Stimulated activated CD8-positive, alpha-beta memory T cell treated with anti-CD3 and anti-CD28 coated beads, Interleukin-15, amount 100 ng/mL, for 1 hour (primary cell): ENCODE data around the gene ZFYVE26.

Experiments
- DNase-seq: peaks from one replicate; pipeline ENCODE4 v3.0.0-alpha.2; 2020; ENCODE audit warnings: low read depth

The ZFYVE26 gene

GRCh38 chr14:67815573-67816225 is 691 bp downstream of the ZFYVE26 start:
- no peak for DNase-seq

GRCh38 chr14:67814821-67815220 is 1.6 kb downstream of the ZFYVE26 start:
- no peak for DNase-seq

GRCh38 chr14:67806246-67806645 is 10.1 kb downstream of the ZFYVE26 start:
- no peak for DNase-seq

GRCh38 chr14:67800743-67801142 is 15.6 kb downstream of the ZFYVE26 start:
- DNase-seq = no peak

- DNase-seq = no peak
These were observed 17.7 kb downstream of the ZFYVE26 start for GRCh38 chr14:67798731-67799130.

GRCh38 chr14:67787673-67788072 is 28.7 kb downstream of the ZFYVE26 start:
- no peak for DNase-seq

GRCh38 chr14:67785270-67786109 is 30.9 kb downstream of the ZFYVE26 start:
- DNase-seq = no peak

GRCh38 chr14:67784244-67784823 is 32.1 kb downstream of the ZFYVE26 start:
- DNase-seq = no peak

GRCh38 chr14:67782090-67782489 is 34.3 kb downstream of the ZFYVE26 start:
- DNase-seq = no peak

GRCh38 chr14:67778792-67779191 is 37.6 kb downstream of the ZFYVE26 start:
- no peak for DNase-seq

GRCh38 chr14:67776653-67777322 is 39.6 kb downstream of the ZFYVE26 start:
- DNase-seq = no peak

- DNase-seq = no peak
These were observed 42.5 kb downstream of the ZFYVE26 start for GRCh38 chr14:67773844-67774377.

- DNase-seq = no peak
These were observed 48.2 kb downstream of the ZFYVE26 start for GRCh38 chr14:67768219-67768618.

- DNase-seq = no peak
These were observed 50.2 kb downstream of the ZFYVE26 start for GRCh38 chr14:67766035-67766680.

GRCh38 chr14:67765192-67765834 is 51.1 kb downstream of the ZFYVE26 start:
- DNase-seq = no peak

GRCh38 chr14:67764496-67764895 is 51.9 kb downstream of the ZFYVE26 start:
- no peak for DNase-seq

- no peak for DNase-seq
These were observed 53.1 kb downstream of the ZFYVE26 start for GRCh38 chr14:67763158-67763822.

- DNase-seq = no peak
These were observed 54.3 kb downstream of the ZFYVE26 start for GRCh38 chr14:67762051-67762450.

- DNase-seq = no peak
These were observed 56.5 kb downstream of the ZFYVE26 start for GRCh38 chr14:67759916-67760315.

- DNase-seq = no peak
These were observed 59.2 kb downstream of the ZFYVE26 start for GRCh38 chr14:67757175-67757574.

- no peak for DNase-seq
These were observed 59.9 kb downstream of the ZFYVE26 start for GRCh38 chr14:67756496-67756895.
